CD4-positive, alpha-beta T cell (primary cell): ENCODE measurements around the gene NPC1. TPM values are rescaled to one million over a fixed set of nuclear protein-coding genes. Genes with fewer than 3 reads are reported as not detected.

Experiments
- ATAC-seq: fragments of 200-7000 bp; cut with Tn5 transposase; one replicate; pipeline ENCODE4 v1.10.0; 2022; ENCODE audit warnings: mild to moderate bottlenecking; ENCODE audit not compliant: poor library complexity
- CTCF ChIA-PET: fragments of 350-600 bp; sonication (Branson Sonifier 250); formaldehyde crosslinking; loops from one replicate; lab custom pipeline; 2021; ENCODE audit warnings: antibody characterized with exemption, inconsistent platforms; lab: Charles Lee
- POLR2A ChIA-PET: fragments of 350-600 bp; sonication (Branson Sonifier 250); formaldehyde crosslinking; loops from one replicate; lab custom pipeline; 2021; ENCODE audit warnings: antibody characterized with exemption, inconsistent platforms; lab: Charles Lee
- DNase-seq, 14 experiments: peaks; one replicate each; pipeline ENCODE4 v3.0.0-alpha.2; 2013 to 2020; ENCODE audit warnings: mixed read lengths in 2 of 14
- H3K27ac ChIP-seq, 2 donors: one replicate each; pipeline versions ENCODE4 v1.5.1 to v1.7.0; 2013; ENCODE audit warnings: low read length in 2 of 2, low read depth in 1 of 2, mild to moderate bottlenecking in 1 of 2
- H3K27me3 ChIP-seq, 2 experiments: 1 replicate in 1 of 2; 2 replicates in 1 of 2; pipeline versions ENCODE4 v1.6.1 to v1.7.0; 2013; ENCODE audit warnings: low read length in 2 of 2, control low read depth in 1 of 2, mild to moderate bottlenecking in 1 of 2, moderate library complexity in 1 of 2; ENCODE audit not compliant: insufficient read depth in 2 of 2, control insufficient read depth in 1 of 2
- H3K36me3 ChIP-seq: one replicate; pipeline ENCODE4 v1.6.1; 2013; ENCODE audit warnings: low read length, control low read depth; ENCODE audit not compliant: insufficient read depth
- H3K4me1 ChIP-seq: one replicate; pipeline ENCODE4 v1.6.1; 2013; ENCODE audit warnings: low read length, control low read depth; ENCODE audit not compliant: insufficient read depth
- H3K4me3 ChIP-seq: one replicate; pipeline ENCODE4 v1.5.1; 2013; ENCODE audit warnings: mild to moderate bottlenecking, low read length, moderate library complexity
- H3K9me3 ChIP-seq, 2 experiments: 1 replicate in 1 of 2; 2 replicates in 1 of 2; pipeline versions ENCODE4 v1.6.1 to v1.7.0; 2013; ENCODE audit warnings: low read length in 2 of 2, mild to moderate bottlenecking in 2 of 2, control low read depth in 1 of 2, moderate library complexity in 1 of 2; ENCODE audit not compliant: control insufficient read depth in 1 of 2, insufficient read depth in 1 of 2
- H3K27ac Mint-ChIP-seq: one replicate; pipeline ENCODE4 v1.8.0; 2020; ENCODE audit warnings: mixed read lengths
- H3K27me3 Mint-ChIP-seq: one replicate; pipeline ENCODE4 v1.8.0; 2021; ENCODE audit warnings: mixed read lengths
- H3K36me3 Mint-ChIP-seq: one replicate; pipeline ENCODE4 v1.8.0; 2021; ENCODE audit warnings: low read depth, mixed read lengths
- H3K4me1 Mint-ChIP-seq: one replicate; pipeline ENCODE4 v1.8.0; 2021; ENCODE audit warnings: low read depth, mixed read lengths
- H3K4me3 Mint-ChIP-seq: one replicate; pipeline ENCODE4 v1.8.0; 2020; ENCODE audit warnings: mild to moderate bottlenecking, mixed read lengths
- H3K9me3 Mint-ChIP-seq: one replicate; pipeline ENCODE4 v1.8.0; 2020; ENCODE audit warnings: mixed read lengths
- intact Hi-C, 2 experiments: fragments of 100-400 bp; cut with DNase I in 1 of 2; cut with micrococcal nuclease in 1 of 2; formaldehyde crosslinking; loops; one replicate each; pipeline versions ENCODE4 v1.15.1 to v1.9.0; 2023 to 2025; cut with DNase I, micrococcal nuclease
- total RNA-seq, 174 experiments: library from RNA in 2 of 174; stranded (reverse) in 2 of 174; gene quantifications; one replicate each; pipeline ENCODE4 v1.2.3 and lab custom pipeline; 2021 to 2026
- TF ChIP-seq, protein P1 (sequence below): fragments of 200-600 bp; IDR thresholded peaks from one replicate; pipeline ENCODE4 v1.8.0; 2022; ENCODE audit warnings: antibody characterized with exemption, mild to moderate bottlenecking

The NPC1 gene
- total RNA-seq, 2 experiments from 2014 or later: 17.2 to 17.6 TPM

DNA sequence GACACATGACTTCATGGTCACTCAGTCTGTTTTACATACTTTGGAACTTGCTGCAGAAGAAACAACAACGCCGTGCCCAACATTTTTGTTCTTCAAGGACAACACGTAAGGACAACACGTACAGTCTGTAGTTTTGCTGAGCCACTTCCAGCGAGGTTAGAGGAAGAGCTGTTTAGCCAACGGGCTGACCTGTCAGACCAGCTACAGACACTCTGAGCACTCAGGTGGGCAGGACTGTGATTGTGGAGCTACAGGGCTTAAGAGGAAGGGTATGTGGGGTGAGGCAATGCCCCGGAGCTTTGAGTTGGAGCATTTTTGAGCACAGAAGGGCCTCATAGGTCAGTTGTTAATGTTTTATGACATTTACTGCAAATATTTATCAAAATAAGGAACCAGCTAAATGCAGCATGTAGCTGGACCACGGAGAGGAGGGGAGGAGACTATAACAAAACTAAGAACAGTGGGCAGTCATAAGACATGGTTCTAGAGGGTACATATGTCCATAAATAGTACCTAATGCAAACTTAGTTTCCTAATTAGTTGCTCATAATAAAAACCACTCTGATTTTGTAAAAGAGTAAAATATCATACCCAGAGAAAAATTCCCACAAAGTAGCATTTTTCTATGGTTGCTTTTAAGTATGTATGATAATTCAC is 26.3 kb upstream of the NPC1 start:
- H3K4me3 ChIP-seq: no peak overlapping the region
- no peaks in the 10 kb centered on the region for H3K36me3 ChIP-seq
- DNase-seq (no peak), ATAC-seq (no peak)
- H3K27ac Mint-ChIP-seq: no peak overlapping the region
- H3K4me1 ChIP-seq: no peaks in the 10 kb centered on the region
- H3K4me3 Mint-ChIP-seq: no peak overlapping the region
- TF ChIP-seq, protein P1, sequence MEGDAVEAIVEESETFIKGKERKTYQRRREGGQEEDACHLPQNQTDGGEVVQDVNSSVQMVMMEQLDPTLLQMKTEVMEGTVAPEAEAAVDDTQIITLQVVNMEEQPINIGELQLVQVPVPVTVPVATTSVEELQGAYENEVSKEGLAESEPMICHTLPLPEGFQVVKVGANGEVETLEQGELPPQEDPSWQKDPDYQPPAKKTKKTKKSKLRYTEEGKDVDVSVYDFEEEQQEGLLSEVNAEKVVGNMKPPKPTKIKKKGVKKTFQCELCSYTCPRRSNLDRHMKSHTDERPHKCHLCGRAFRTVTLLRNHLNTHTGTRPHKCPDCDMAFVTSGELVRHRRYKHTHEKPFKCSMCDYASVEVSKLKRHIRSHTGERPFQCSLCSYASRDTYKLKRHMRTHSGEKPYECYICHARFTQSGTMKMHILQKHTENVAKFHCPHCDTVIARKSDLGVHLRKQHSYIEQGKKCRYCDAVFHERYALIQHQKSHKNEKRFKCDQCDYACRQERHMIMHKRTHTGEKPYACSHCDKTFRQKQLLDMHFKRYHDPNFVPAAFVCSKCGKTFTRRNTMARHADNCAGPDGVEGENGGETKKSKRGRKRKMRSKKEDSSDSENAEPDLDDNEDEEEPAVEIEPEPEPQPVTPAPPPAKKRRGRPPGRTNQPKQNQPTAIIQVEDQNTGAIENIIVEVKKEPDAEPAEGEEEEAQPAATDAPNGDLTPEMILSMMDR: no peak
- intact Hi-C loops: no loop called here
- H3K9me3 ChIP-seq: no peaks in the 10 kb centered on the region
- ChIA-PET POLR2A (no interaction called here), CTCF (interaction anchor here (0.7 to 1.2 kb wide), 2 partner anchors 10 to 91 kb away, joined by 3 to 7 read pairs; no protein-coding TSS in a partner anchor)
- no peaks in the 10 kb centered on the region for H3K4me1 Mint-ChIP-seq
- H3K9me3 Mint-ChIP-seq: no peaks in the 10 kb centered on the region
- peaks cover 11% of the 10 kb centered on the region for H3K27me3 Mint-ChIP-seq
- no peak overlapping the region for H3K27ac ChIP-seq
- no peaks in the 10 kb centered on the region for H3K27me3 ChIP-seq
- no peaks in the 10 kb centered on the region for H3K36me3 Mint-ChIP-seq

DNA sequence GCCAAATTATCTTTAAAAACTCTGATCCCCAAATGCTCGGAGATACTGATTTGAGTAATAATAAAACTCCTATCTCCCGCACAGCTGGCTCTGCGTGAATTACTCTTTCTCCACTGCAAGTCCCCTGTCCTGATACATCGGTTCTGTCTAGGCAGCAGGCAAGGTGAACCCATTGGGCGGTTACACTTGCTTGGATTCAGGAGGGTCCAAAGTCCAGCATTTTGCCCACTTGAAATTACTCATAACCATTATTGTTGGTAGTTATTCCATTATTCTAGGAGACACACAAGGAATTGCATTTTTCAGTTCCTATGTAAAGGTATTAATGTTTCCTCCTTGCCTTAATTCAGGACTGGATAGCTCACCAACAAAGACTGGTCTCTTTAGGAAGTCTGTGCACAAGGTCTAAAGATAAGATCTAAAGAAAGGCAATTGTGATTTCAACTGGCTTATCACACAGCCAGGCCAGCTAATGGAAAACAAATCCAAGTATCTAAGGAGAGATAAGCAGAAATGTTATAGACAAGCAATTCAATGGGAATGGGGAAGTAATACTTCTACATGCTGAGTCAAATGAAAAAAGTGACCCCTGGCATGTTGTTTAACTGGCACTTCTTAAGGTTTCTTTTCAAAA is 23.2 kb upstream of the NPC1 start:
- ChIA-PET CTCF (no interaction called here), POLR2A (no interaction called here)
- Mint-ChIP-seq H3K27me3 (peaks cover 4% of the 10 kb centered on the region), H3K27ac (no peak overlapping the region), H3K4me1 (no peaks in the 10 kb centered on the region), H3K9me3 (no peaks in the 10 kb centered on the region), H3K36me3 (no peaks in the 10 kb centered on the region), H3K4me3 (no peak overlapping the region)
- no peaks in the 10 kb centered on the region for H3K4me1 ChIP-seq
- H3K36me3 ChIP-seq: no peaks in the 10 kb centered on the region
- H3K9me3 ChIP-seq: no peaks in the 10 kb centered on the region
- ATAC-seq (no peak), DNase-seq (no peak)
- H3K4me3 ChIP-seq: no peak overlapping the region
- H3K27me3 ChIP-seq: no peaks in the 10 kb centered on the region
- TF ChIP-seq, protein P1: no peak
- no peak overlapping the region for H3K27ac ChIP-seq
- intact Hi-C loops: no loop called here

DNA sequence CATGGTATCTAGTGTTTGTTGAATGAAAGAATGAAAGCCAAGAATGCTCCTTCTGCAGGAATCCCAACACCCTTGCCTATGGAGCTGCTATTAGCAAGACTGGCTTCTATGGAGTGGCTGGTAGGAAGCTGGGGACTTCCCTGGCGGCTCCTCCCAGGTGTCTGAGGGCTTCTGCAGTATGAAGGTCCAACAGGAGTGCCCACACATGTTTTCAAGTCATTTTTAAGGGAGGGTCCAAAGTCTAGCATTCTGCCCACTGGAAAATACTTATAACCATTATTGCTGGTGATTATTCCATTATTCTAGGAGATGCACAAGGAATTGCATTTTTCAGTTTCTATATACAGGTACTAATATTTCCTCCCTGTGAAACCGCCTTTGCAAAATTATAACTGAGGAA is 21.9 kb upstream of the NPC1 start:
- Histone ChIP-seq H3K4me1 (no peaks in the 10 kb centered on the region), H3K4me3 (no peak overlapping the region), H3K9me3 (no peaks in the 10 kb centered on the region), H3K27ac (no peak overlapping the region), H3K27me3 (no peaks in the 10 kb centered on the region), H3K36me3 (no peaks in the 10 kb centered on the region)
- POLR2A ChIA-PET: no interaction called here
- TF ChIP-seq, protein P1: no peak
- ATAC-seq (no peak), DNase-seq (no peak)
- Mint-ChIP-seq H3K27me3 (peaks cover 4% of the 10 kb centered on the region), H3K4me3 (no peak overlapping the region), H3K36me3 (no peaks in the 10 kb centered on the region), H3K9me3 (no peaks in the 10 kb centered on the region), H3K4me1 (no peaks in the 10 kb centered on the region), H3K27ac (no peak overlapping the region)
- CTCF ChIA-PET: no interaction called here
- intact Hi-C loops: no loop called here
